H9 (cell line): ENCODE data around the gene SETD7. TPM values are rescaled to one million over a fixed set of nuclear protein-coding genes. Genes with fewer than 3 reads are reported as not detected.
"Not testable (repeated sequence)": the region's sequence is repeated elsewhere in the genome, so short reads cannot be mapped to it uniquely, and the experiment has no call there.

Source experiments
- DNase-seq: peaks from one replicate; pipeline ENCODE4 v3.0.0-alpha.2; 2017
- H2AFZ ChIP-seq: one replicate; pipeline ENCODE4 v1.6.1; 2013; ENCODE audit warnings: mild to moderate bottlenecking, low read length, control low read depth, moderate library complexity
- H2AK5ac ChIP-seq: 2 replicates; pipeline ENCODE4 v1.6.1; 2013; ENCODE audit warnings: low read length, control low read depth, mixed read lengths; ENCODE audit not compliant: insufficient read length
- H2BK120ac ChIP-seq: one replicate; pipeline ENCODE4 v1.6.1; 2013; ENCODE audit warnings: low read depth, mild to moderate bottlenecking, low read length, control low read depth, inconsistent platforms; ENCODE audit not compliant: poor library complexity, severe bottlenecking
- H2BK12ac ChIP-seq: 2 replicates; pipeline ENCODE4 v1.6.1; 2013; ENCODE audit warnings: low read length, control low read depth, mixed read lengths, low read depth; ENCODE audit not compliant: insufficient read length
- H2BK15ac ChIP-seq: 2 replicates; pipeline ENCODE4 v1.6.1; 2013; ENCODE audit warnings: low read depth, low read length, control low read depth
- H2BK20ac ChIP-seq: one replicate; pipeline ENCODE4 v1.6.1; 2013; ENCODE audit warnings: low read depth, mild to moderate bottlenecking, low read length, control low read depth, inconsistent platforms; ENCODE audit not compliant: poor library complexity, severe bottlenecking
- H2BK5ac ChIP-seq: 2 replicates; pipeline ENCODE4 v1.6.1; 2013; ENCODE audit warnings: low read length, control low read depth, mixed read lengths; ENCODE audit not compliant: insufficient read length
- H3K14ac ChIP-seq: 2 replicates; pipeline ENCODE4 v1.6.1; 2013; ENCODE audit warnings: low read length, control low read depth; ENCODE audit not compliant: insufficient read depth
- H3K18ac ChIP-seq: 2 replicates; pipeline ENCODE4 v1.6.1; 2013; ENCODE audit warnings: low read depth, mild to moderate bottlenecking, mixed read lengths, low read length, control low read depth; ENCODE audit not compliant: insufficient read length
- H3K23ac ChIP-seq: 2 replicates; pipeline ENCODE4 v1.6.1; 2013; ENCODE audit warnings: low read length, control low read depth, mixed read lengths, low read depth; ENCODE audit not compliant: insufficient read length
- H3K23me2 ChIP-seq: 2 replicates; pipeline ENCODE4 v1.6.1; 2013; ENCODE audit warnings: low read depth, mild to moderate bottlenecking, mixed read lengths, low read length, control low read depth; ENCODE audit not compliant: insufficient read length, poor library complexity, severe bottlenecking
- H3K27ac ChIP-seq: 2 replicates; pipeline ENCODE4 v1.5.1; 2013; ENCODE audit warnings: low read length, control low read depth, mixed read lengths, low read depth; ENCODE audit not compliant: insufficient read length
- H3K27me3 ChIP-seq: 2 replicates; pipeline ENCODE4 v1.6.1; 2013; ENCODE audit warnings: low read length, control low read depth, inconsistent platforms; ENCODE audit not compliant: insufficient read depth
- H3K4ac ChIP-seq: 2 replicates; pipeline ENCODE4 v1.6.1; 2013; ENCODE audit warnings: low read depth, mild to moderate bottlenecking, control low read depth, inconsistent platforms, low read length, moderate library complexity
- H3K4me1 ChIP-seq: 2 replicates; pipeline ENCODE4 v1.6.1; 2013; ENCODE audit warnings: low read length, control low read depth, inconsistent platforms; ENCODE audit not compliant: insufficient read depth
- H3K4me2 ChIP-seq: 2 replicates; pipeline ENCODE4 v1.6.1; 2013; ENCODE audit warnings: low read length, control low read depth, mixed read lengths; ENCODE audit not compliant: insufficient read length, insufficient read depth
- H3K56ac ChIP-seq: 2 replicates; pipeline ENCODE4 v1.6.1; 2013; ENCODE audit warnings: low read depth, mild to moderate bottlenecking, mixed read lengths, low read length, control low read depth; ENCODE audit not compliant: insufficient read length
- H3K79me1 ChIP-seq: 2 replicates; pipeline ENCODE4 v1.6.1; 2013; ENCODE audit warnings: low read depth, mild to moderate bottlenecking, moderate library complexity, low read length, control low read depth, inconsistent platforms; ENCODE audit not compliant: insufficient read depth, poor library complexity, severe bottlenecking
- H3K79me2 ChIP-seq: 2 replicates; pipeline ENCODE4 v1.6.1; 2013; ENCODE audit warnings: low read length, control low read depth, inconsistent platforms; ENCODE audit not compliant: insufficient read depth
- H3K9ac ChIP-seq: 2 replicates; pipeline ENCODE4 v1.6.1; 2013; ENCODE audit warnings: low read length, control low read depth, mixed read lengths; ENCODE audit not compliant: insufficient read length; ENCODE audit errors: extremely low read depth
- H3K9me3 ChIP-seq: one replicate; pipeline ENCODE4 v1.6.1; 2013; ENCODE audit warnings: low read depth, low read length, inconsistent platforms; ENCODE audit not compliant: control insufficient read depth
- H3T11ph ChIP-seq: one replicate; pipeline ENCODE4 v1.6.1; 2013; ENCODE audit warnings: mild to moderate bottlenecking, low read length, control low read depth, inconsistent platforms
- H4K20me1 ChIP-seq: one replicate; pipeline ENCODE4 v1.6.1; 2013; ENCODE audit not compliant: control insufficient read depth, insufficient read length, insufficient read depth
- H4K5ac ChIP-seq: 2 replicates; pipeline ENCODE4 v1.6.1; 2013; ENCODE audit warnings: low read depth, mild to moderate bottlenecking, mixed read lengths, low read length, control low read depth; ENCODE audit not compliant: insufficient read length
- H4K8ac ChIP-seq: replicated peaks from 2 replicates; pipeline ENCODE4 v1.6.1; 2013; ENCODE audit warnings: low read length, control low read depth, mixed read lengths, low read depth; ENCODE audit not compliant: insufficient read length
- H4K91ac ChIP-seq: 2 replicates; pipeline ENCODE4 v1.6.1; 2013; ENCODE audit warnings: low read depth, mild to moderate bottlenecking, moderate library complexity, mixed read lengths, low read length, control low read depth; ENCODE audit not compliant: insufficient read length
- H3K27ac Mint-ChIP-seq, 3 experiments: 2 replicates in 2 of 3; 3 replicates in 1 of 3; pipeline ENCODE4 v1.8.0; 2020 to 2021; ENCODE audit warnings: mixed read lengths in 3 of 3, mild to moderate bottlenecking in 1 of 3, moderate library complexity in 1 of 3
- H3K27me3 Mint-ChIP-seq: 2 replicates; pipeline ENCODE4 v1.8.0; 2021; ENCODE audit warnings: low read depth, mild to moderate bottlenecking, moderate library complexity, mixed read lengths
- H3K36me3 Mint-ChIP-seq, 3 experiments: 2 replicates in 2 of 3; 3 replicates in 1 of 3; pipeline ENCODE4 v1.8.0; 2020 to 2021; ENCODE audit warnings: low read depth in 3 of 3, mixed read lengths in 3 of 3; ENCODE audit not compliant: insufficient read depth in 1 of 3
- H3K4me1 Mint-ChIP-seq, 2 experiments: 2 replicates each; pipeline ENCODE4 v1.8.0; 2020; ENCODE audit warnings: mixed read lengths in 2 of 2
- H3K4me3 Mint-ChIP-seq, 2 experiments: 2 replicates in 1 of 2; 3 replicates in 1 of 2; pipeline ENCODE4 v1.8.0; 2020 to 2021; ENCODE audit warnings: mild to moderate bottlenecking in 2 of 2, mixed read lengths in 2 of 2, moderate library complexity in 1 of 2
- H3K9me3 Mint-ChIP-seq, 2 experiments: 2 replicates in 1 of 2; 3 replicates in 1 of 2; pipeline ENCODE4 v1.8.0; 2020; ENCODE audit warnings: mild to moderate bottlenecking in 2 of 2, mixed read lengths in 2 of 2, moderate library complexity in 1 of 2
- CTCF ChIP-seq: fragments of 200-600 bp; sonication (generic); conservative IDR thresholded peaks from 3 replicates; pipeline ENCODE4 v1.8.0; 2021; ENCODE audit warnings: antibody characterized with exemption, mild to moderate bottlenecking
- WGBS: extraction: QIAGEN DNeasy Blood & Tissue Kit; methylation state at CpG from one replicate; pipeline ENCODE4 v1.1.7; 2013; ENCODE audit warnings: missing lambda C conversion rate, low lambda C conversion rate, mixed read lengths; ENCODE audit not compliant: insufficient read length; ENCODE audit errors: extremely low coverage; 5-methylcytosine and 5-hydroxymethylcytosine counted together
- total RNA-seq: library from RNA; stranded (reverse); gene quantifications from 2 replicates; pipeline ENCODE4 v1.2.1, GENCODE V29; 2021

SETD7 gene
- total RNA-seq, 1 experiment from 2014 or later = 1.5 TPM

- H3K27me3 ChIP-seq = no peaks in the 10 kb centered on the region
- H3K79me1 ChIP-seq = no peaks in the 10 kb centered on the region
- no peak overlapping the region for H4K5ac ChIP-seq
- no peaks in the 10 kb centered on the region for H3K9me3 ChIP-seq
- H3K4ac ChIP-seq = no peak overlapping the region
- H3K27ac Mint-ChIP-seq = no peak overlapping the region
- H3K9me3 Mint-ChIP-seq = peaks cover 0 to 2% of the 10 kb centered on the region in 2 experiments; a peak in 1 of 5 replicates
- H3K4me1 Mint-ChIP-seq = peaks cover 22 to 26% of the 10 kb centered on the region in 2 experiments
- no peak overlapping the region for H3K27ac ChIP-seq
- H3K23me2 ChIP-seq = peaks cover 15% of the 10 kb centered on the region
- peaks cover 10% of the 10 kb centered on the region; the same call in 1 of the 2 replicates for H3K79me2 ChIP-seq
- no peak overlapping the region for H2BK20ac ChIP-seq
- H2BK5ac ChIP-seq = no peak overlapping the region
- no peak overlapping the region for H4K91ac ChIP-seq
- H3K56ac ChIP-seq = no peak overlapping the region
- H3K23ac ChIP-seq = no peak overlapping the region
- H3K27me3 Mint-ChIP-seq = no peaks in the 10 kb centered on the region
- H3K4me3 Mint-ChIP-seq = no peak overlapping the region
- H3K18ac ChIP-seq = no peak overlapping the region
- no peak overlapping the region for H3K14ac ChIP-seq
- no peak for TF ChIP-seq CTCF
- H3K36me3 Mint-ChIP-seq = peaks cover 0 to 9% (median 4%) of the 10 kb centered on the region in 3 experiments; a peak in 5 of 7 replicates
- no peak overlapping the region for H3K9ac ChIP-seq
- H2BK120ac ChIP-seq = no peak overlapping the region
- no peaks in the 10 kb centered on the region; the same call in 1 of the 2 replicates for H3K4me1 ChIP-seq
- no peak overlapping the region for H4K8ac ChIP-seq
- H2AK5ac ChIP-seq = no peak overlapping the region
- H2BK12ac ChIP-seq = no peak overlapping the region
- H3K4me2 ChIP-seq = no peak overlapping the region
- no CpG with 5 or more reads among the region's 2 CpGs for WGBS
- DNase-seq = no peak
- no peak overlapping the region for H2BK15ac ChIP-seq
- H3T11ph ChIP-seq = no peak overlapping the region
- H4K20me1 ChIP-seq = no peaks in the 10 kb centered on the region
- no peak overlapping the region for H2AFZ ChIP-seq
Observed at GRCh38 chr4:139450586-139450985, 105.4 kb downstream of the SETD7 start.

GRCh38 chr4:139447078-139447477 is 108.9 kb downstream of the SETD7 start:
- not testable (repeated sequence) for H3T11ph ChIP-seq, H3K79me1 ChIP-seq, H3K4me1 ChIP-seq, H3K27me3 Mint-ChIP-seq, H3K18ac ChIP-seq, H2AK5ac ChIP-seq, H3K14ac ChIP-seq, H2AFZ ChIP-seq, H3K9ac ChIP-seq, H4K91ac ChIP-seq, H3K36me3 Mint-ChIP-seq, H3K4me2 ChIP-seq, H3K27ac Mint-ChIP-seq, H2BK5ac ChIP-seq, H2BK12ac ChIP-seq, H3K9me3 Mint-ChIP-seq, H3K23me2 ChIP-seq, H4K5ac ChIP-seq, H3K9me3 ChIP-seq, H3K27ac ChIP-seq, H4K8ac ChIP-seq, H3K27me3 ChIP-seq, H3K4me1 Mint-ChIP-seq, H2BK15ac ChIP-seq, H2BK20ac ChIP-seq, H2BK120ac ChIP-seq, H4K20me1 ChIP-seq, H3K79me2 ChIP-seq, H3K4me3 Mint-ChIP-seq, H3K56ac ChIP-seq, DNase-seq, H3K23ac ChIP-seq, H3K4ac ChIP-seq
- no CpG with 5 or more reads among the region's 4 CpGs for WGBS
